ENCODE results near the gene WNK2.

Gene WNK2

GRCh38 chr9:93219692-93220091 lies 35.8 kb downstream of the WNK2 start:
- no peaks in the 10 kb centered on the region for H3K27me3 ChIP-seq
- H3K4me1 ChIP-seq, result peaks cover 4% of the 10 kb centered on the region; the same call in 1 of the 2 replicates
- no peaks in the 10 kb centered on the region for H3K9me3 ChIP-seq
- no peaks in the 10 kb centered on the region for H3K36me3 ChIP-seq
- DNase-seq, result no peak
- no peak for TF ChIP-seq CTCF (IDR thresholded peaks at IDR 0.05; ENCODE audit: low read depth, low read length)
- no peak overlapping the region for H3K4me3 ChIP-seq (ENCODE audit: low read depth, low read length)

GRCh38 chr9:93220627-93221026 lies 36.7 kb downstream of the WNK2 start:
- no peak for DNase-seq
- H3K4me1 ChIP-seq, result peaks cover 4% of the 10 kb centered on the region; the same call in 1 of the 2 replicates
- no peak overlapping the region for H3K4me3 ChIP-seq (ENCODE audit: low read depth, low read length)
- no peaks in the 10 kb centered on the region for H3K27me3 ChIP-seq
- TF ChIP-seq CTCF (IDR thresholded peaks at IDR 0.05; ENCODE audit: low read depth, low read length), result no peak
- no peaks in the 10 kb centered on the region for H3K36me3 ChIP-seq
- no peaks in the 10 kb centered on the region for H3K9me3 ChIP-seq

GRCh38 chr9:93221044-93221443 lies 37.1 kb downstream of the WNK2 start:
- Histone ChIP-seq H3K36me3 (no peaks in the 10 kb centered on the region), H3K4me3 (ENCODE audit: low read depth, low read length) (no peak overlapping the region), H3K4me1 (peaks cover 4% of the 10 kb centered on the region; the same call in 1 of the 2 replicates), H3K27me3 (no peaks in the 10 kb centered on the region), H3K9me3 (no peaks in the 10 kb centered on the region)
- TF ChIP-seq CTCF (IDR thresholded peaks at IDR 0.05; ENCODE audit: low read depth, low read length), result no peak
- DNase-seq, result no peak

DNA sequence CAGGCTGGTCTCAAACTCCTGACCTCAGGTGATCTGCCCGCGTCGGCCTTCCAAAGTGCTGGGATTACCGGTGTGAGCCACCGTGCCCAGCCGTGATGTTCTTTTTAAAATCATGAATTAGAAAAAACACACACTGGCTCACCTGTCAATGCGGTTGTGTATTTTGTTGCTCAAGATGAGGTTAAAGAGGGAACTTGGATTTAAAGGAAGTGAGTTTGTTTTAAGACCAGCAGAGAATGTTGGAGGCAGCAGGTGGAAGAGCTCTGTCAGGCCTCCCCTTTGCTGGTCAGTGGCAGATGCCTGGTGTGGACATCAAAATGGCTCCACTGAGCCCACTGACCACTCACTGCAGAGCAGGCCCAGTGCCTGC lies 38.9 kb downstream of the WNK2 start:
- no peaks in the 10 kb centered on the region for H3K27me3 ChIP-seq
- H3K4me1 ChIP-seq, result peaks cover 4% of the 10 kb centered on the region; the same call in 1 of the 2 replicates
- no peak for TF ChIP-seq CTCF (IDR thresholded peaks at IDR 0.05; ENCODE audit: low read depth, low read length)
- H3K36me3 ChIP-seq, result no peaks in the 10 kb centered on the region
- H3K9me3 ChIP-seq, result no peaks in the 10 kb centered on the region
- no peak overlapping the region for H3K4me3 ChIP-seq (ENCODE audit: low read depth, low read length)
- DNase-seq, result no peak

GRCh38 chr9:93223260-93224180 lies 39.6 kb downstream of the WNK2 start:
- TF ChIP-seq CTCF (IDR thresholded peaks at IDR 0.05; ENCODE audit: low read depth, low read length), result no peak
- no peak overlapping the region for H3K4me3 ChIP-seq (ENCODE audit: low read depth, low read length)
- H3K4me1 ChIP-seq, result peaks cover 4% of the 10 kb centered on the region; the same call in 1 of the 2 replicates
- DNase-seq, result peak; percentile 39
- no peaks in the 10 kb centered on the region for H3K36me3 ChIP-seq
- no peaks in the 10 kb centered on the region for H3K27me3 ChIP-seq
- H3K9me3 ChIP-seq, result no peaks in the 10 kb centered on the region

DNA sequence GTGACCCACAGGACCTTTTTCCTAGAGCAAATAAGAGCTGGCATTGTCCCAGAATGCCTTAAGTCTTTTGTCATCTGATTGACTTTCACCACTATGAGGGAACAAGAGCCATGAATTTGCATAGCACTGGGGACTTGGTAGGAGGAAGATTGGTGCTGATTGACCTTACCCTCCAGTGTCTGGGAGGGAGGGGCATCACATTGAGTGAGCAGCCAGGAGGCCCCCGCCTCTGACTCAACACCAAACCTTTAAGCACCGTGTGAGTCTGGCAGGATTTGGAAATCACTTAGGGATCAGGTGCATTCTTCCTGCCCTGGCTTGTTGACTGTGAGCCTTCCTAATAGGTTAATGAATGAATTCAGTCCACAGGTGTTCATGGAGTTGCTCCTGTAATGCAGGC lies 40.7 kb downstream of the WNK2 start:
- Histone ChIP-seq H3K27me3 (no peaks in the 10 kb centered on the region), H3K4me1 (peaks cover 4% of the 10 kb centered on the region; the same call in 1 of the 2 replicates), H3K9me3 (no peaks in the 10 kb centered on the region), H3K4me3 (ENCODE audit: low read depth, low read length) (no peak overlapping the region), H3K36me3 (no peaks in the 10 kb centered on the region)
- TF ChIP-seq CTCF (IDR thresholded peaks at IDR 0.05; ENCODE audit: low read depth, low read length), result no peak
- no peak for DNase-seq
